HG02840 (cell line): Measurements from ENCODE around the gene WWOX.

Experiments
- ATAC-seq: cut with Tn5 transposase; IDR thresholded peaks from one replicate; pipeline ENCODE4 v1.9.1; 2021; ENCODE audit warnings: mild to moderate bottlenecking, moderate library complexity, moderate number of reproducible peaks; ENCODE audit not compliant: unreplicated experiment, low FRiP score

WWOX gene

GRCh38 chr16:78837706-78838105, 738.3 kb downstream of the WWOX start:
- no peak for ATAC-seq

- ATAC-seq, result no peak
Measured at GRCh38 chr16:78838276-78838675, 738.8 kb downstream of the WWOX start.

GRCh38 chr16:78842950-78843349, 743.5 kb downstream of the WWOX start:
- no peak for ATAC-seq

GRCh38 chr16:78843978-78844377, 744.5 kb downstream of the WWOX start:
- no peak for ATAC-seq

GRCh38 chr16:78844682-78845081, 745.2 kb downstream of the WWOX start:
- ATAC-seq, result no peak

- ATAC-seq, result no peak
Measured at GRCh38 chr16:78851266-78851665, 751.8 kb downstream of the WWOX start.

DNA sequence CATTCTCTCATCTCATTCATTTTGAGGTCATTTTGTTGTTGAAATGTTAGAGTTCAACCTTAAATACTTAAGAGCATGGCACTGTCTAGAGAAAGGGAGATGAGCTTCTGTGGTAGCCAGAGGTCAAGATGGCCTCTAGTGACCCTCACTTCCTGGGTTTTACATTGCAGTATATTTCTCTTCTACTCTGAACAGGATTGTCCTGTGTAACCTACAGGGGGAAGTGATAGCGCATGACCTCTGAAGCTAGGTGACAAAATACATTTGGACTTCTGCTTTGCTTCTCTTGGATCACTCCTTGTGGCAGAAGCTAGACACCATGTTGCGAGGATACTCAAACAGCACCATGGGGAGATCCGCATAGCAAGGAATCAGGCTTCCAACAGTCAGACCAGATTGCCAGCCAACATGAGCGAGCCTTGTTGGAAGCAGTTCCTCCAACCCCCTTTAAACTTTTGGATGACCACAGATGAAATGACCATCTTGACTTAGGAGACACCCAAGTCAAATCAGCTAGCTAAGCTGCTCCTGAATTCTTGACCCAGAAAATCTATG, 752.7 kb downstream of the WWOX start:
- ATAC-seq, result no peak

DNA sequence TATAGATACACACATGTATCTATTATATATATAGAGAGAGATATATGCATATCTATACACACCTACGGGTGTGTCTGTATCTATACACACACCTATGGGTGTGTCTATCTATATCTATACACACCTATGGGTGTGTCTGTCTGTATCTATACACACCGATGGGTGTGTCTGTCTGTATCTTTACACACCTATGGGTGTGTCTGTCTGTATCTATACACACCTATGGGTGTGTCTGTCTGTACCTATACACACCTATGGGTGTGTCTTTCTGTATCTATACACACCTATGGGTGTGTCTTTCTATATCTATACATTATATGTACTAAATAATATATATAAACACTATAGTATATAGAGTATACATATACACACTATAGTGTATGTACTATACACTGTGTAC, 762.6 kb downstream of the WWOX start:
- no peak for ATAC-seq

GRCh38 chr16:78866521-78866920, 767.1 kb downstream of the WWOX start:
- no peak for ATAC-seq

- no peak for ATAC-seq
Measured at GRCh38 chr16:78869492-78869891, 770.0 kb downstream of the WWOX start.

DNA sequence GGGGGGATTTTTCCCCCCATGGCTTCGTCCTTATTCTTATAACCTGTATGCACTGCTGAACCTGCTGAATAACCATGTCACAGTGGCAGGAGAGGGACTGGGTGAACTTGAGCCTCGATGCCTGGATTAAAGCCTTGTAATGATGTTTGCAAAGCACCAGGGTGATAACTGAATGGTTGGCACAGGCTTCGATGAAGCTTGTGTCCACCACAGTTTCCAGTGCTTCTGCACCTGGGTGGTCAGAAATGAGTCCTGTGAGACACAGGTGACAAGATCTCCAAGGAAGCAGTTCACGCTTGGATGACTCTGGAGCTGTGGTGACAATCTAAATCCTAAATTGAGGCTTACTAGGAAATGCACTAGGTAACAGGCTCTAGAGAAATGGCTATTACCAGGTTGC, 771.8 kb downstream of the WWOX start:
- ATAC-seq, result no peak

DNA sequence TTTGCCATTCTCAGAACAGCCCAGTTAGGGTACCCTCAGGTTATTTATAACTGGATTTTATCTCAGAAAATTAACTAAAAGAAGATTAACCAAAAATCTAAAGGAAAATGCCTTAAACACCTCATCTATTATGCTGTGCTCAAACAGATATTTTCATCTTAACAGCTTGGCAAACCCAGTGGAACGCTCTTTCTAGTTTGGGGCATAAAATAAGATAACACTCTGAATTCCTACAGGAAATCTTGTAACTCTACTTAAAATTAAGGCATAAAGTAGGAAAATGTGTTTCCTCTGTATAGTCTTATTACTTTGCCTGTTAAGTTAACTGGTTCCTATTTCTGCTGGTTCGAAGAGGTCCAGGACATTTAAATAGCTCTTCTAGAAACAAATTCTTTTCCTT, 777.2 kb downstream of the WWOX start:
- no peak for ATAC-seq

DNA sequence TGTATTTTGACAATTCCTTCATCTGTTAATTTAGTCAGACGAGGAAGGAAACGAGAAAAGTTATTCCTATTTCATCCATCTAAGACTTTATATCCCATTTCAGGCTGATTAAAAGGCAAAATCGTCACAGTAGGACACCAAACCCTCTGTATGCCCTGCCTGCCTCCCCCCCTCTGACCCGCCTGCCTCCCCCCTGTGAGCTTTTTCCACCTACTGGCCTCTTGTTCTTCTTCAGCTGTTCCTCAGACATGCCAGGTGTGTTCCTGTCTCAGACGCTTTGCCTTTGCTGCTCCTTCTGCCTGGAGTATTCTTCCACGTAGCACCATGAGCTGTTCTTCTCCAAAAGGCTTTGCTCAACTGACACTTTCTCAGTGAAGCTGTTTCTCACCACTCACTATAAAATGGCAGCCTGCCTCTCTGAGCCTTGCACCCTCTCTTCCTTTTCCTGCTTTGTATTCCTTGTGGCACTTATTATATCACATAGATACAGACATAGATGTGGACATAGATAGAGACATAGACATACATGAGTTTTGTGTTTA, 777.7 kb downstream of the WWOX start:
- ATAC-seq, result no peak

DNA sequence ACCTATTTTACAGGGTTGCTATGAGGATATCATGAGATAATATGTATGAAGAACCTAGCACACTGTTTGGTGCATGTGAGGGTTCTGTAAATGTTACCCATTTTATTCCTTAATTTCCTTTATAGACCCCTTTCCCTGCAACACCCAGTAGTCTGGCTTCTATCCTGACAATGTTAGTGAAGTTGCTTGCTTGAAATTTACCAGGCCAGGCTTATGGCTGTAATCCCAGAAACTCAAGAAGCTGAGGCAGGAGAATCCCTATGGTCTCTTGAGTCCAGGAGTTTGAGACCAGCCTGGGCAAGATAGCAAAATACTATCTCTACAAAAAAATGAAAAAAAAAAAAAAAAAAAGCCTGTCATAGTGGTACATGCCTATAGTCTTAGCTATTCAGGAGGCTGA, 779.1 kb downstream of the WWOX start:
- no peak for ATAC-seq

GRCh38 chr16:78879011-78879410, 779.6 kb downstream of the WWOX start:
- ATAC-seq, result no peak

GRCh38 chr16:78882150-78882549, 782.7 kb downstream of the WWOX start:
- no peak for ATAC-seq

- no peak for ATAC-seq
Measured at GRCh38 chr16:78882751-78883150, 783.3 kb downstream of the WWOX start.

- ATAC-seq, result no peak
Measured at GRCh38 chr16:78884204-78884603, 784.8 kb downstream of the WWOX start.

GRCh38 chr16:78889346-78889745, 789.9 kb downstream of the WWOX start:
- no peak for ATAC-seq

GRCh38 chr16:78890373-78890895, 791.0 kb downstream of the WWOX start:
- ATAC-seq, result no peak

- ATAC-seq, result no peak
Measured at GRCh38 chr16:78892951-78893733, 793.7 kb downstream of the WWOX start.

DNA sequence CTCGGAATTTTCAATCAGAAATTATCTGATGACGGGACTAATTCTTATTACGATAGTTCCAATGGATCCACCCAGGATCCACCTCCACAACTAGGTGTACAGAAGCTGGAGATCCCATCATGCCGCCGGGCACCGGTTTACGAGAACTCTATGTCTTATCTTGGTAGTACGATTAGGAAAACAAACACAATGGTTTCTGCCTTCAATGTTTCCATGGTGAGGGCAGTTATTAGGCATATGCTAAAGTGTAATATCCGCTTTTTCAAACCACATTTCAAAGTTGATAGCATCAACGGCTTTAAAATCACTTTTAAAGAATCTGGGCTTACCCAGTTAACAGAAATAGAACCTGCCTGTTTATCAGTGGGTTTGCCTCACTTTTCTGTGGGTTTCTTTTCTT, 795.4 kb downstream of the WWOX start:
- no peak for ATAC-seq
